SJSA1 (cell line): ENCODE results near the gene ABCB8. TPM values are rescaled to one million over a fixed set of nuclear protein-coding genes. Genes with fewer than 3 reads are reported as not detected.

Source experiments
- DNase-seq, 2 experiments: peaks; one replicate each; pipeline ENCODE4 v3.0.0-alpha.2; 2015 to 2020; ENCODE audit warnings: low spot score in 2 of 2, low read depth in 1 of 2
- H3K27ac ChIP-seq: fragments of 250-450 bp; sonication (Bioruptor Pico); 2 replicates; pipeline ENCODE4 v1.5.1; 2020; ENCODE audit warnings: mild to moderate bottlenecking, moderate library complexity
- H3K27me3 ChIP-seq: fragments of 250-450 bp; sonication (Bioruptor Pico); replicated peaks from 2 replicates; pipeline ENCODE4 v1.5.1; 2020; ENCODE audit warnings: mild to moderate bottlenecking, moderate library complexity
- H3K36me3 ChIP-seq: fragments of 250-450 bp; sonication (Bioruptor Pico); 2 replicates; pipeline ENCODE4 v1.5.1; 2020; ENCODE audit warnings: mild to moderate bottlenecking
- H3K4me1 ChIP-seq: fragments of 250-450 bp; sonication (Bioruptor Pico); replicated peaks from 2 replicates; pipeline ENCODE4 v1.6.1; 2021; ENCODE audit warnings: mild to moderate bottlenecking
- H3K4me3 ChIP-seq: fragments of 250-450 bp; sonication (Bioruptor Pico); 2 replicates; pipeline ENCODE4 v1.5.1; 2020; ENCODE audit warnings: mild to moderate bottlenecking
- H3K9me3 ChIP-seq: fragments of 250-450 bp; sonication (Bioruptor Pico); replicated peaks from 2 replicates; pipeline ENCODE4 v1.5.1; 2020; ENCODE audit warnings: mild to moderate bottlenecking
- total RNA-seq: library from RNA; depleted of rRNA; stranded (reverse); fragments of >200 nt; shearing (Covaris generic); gene quantifications from 2 replicates; pipeline ENCODE4 v1.2.3, GENCODE V29; 2014; rRNA removed

ABCB8 gene
- total RNA-seq, 1 experiment from 2014 or later = 24.6 TPM

GRCh38 chr7:151095123-151095797 lies 67.0 kb downstream of the ABCB8 start:
- Histone ChIP-seq H3K36me3 (no peaks in the 10 kb centered on the region), H3K9me3 (no peaks in the 10 kb centered on the region), H3K4me1 (0 out of 2 replicates have a peak, but pooled peaks cover 4% of the 10 kb centered on the region), H3K4me3 (no peak overlapping the region), H3K27ac (no peak overlapping the region), H3K27me3 (no peaks in the 10 kb centered on the region)
- no peak for DNase-seq

- Histone ChIP-seq H3K27ac (no peak overlapping the region), H3K4me3 (no peak overlapping the region), H3K27me3 (no peaks in the 10 kb centered on the region), H3K9me3 (no peaks in the 10 kb centered on the region), H3K4me1 (0 out of 2 replicates have a peak, but pooled peaks cover 4% of the 10 kb centered on the region), H3K36me3 (no peaks in the 10 kb centered on the region)
- no peak for DNase-seq
Observed at GRCh38 chr7:151095828-151096475, 67.7 kb downstream of the ABCB8 start.

Other genes starting within 250 kb of the ABCB8 start
- gene TMEM176B, start 228.1 kb upstream of the ABCB8 start, total RNA-seq = not detected in 2 replicates
- gene TMEM176A, start 227.7 kb upstream of the ABCB8 start, total RNA-seq = not detected in 2 replicates
- not detected in 2 replicates for gene AOC1, start 175.9 kb upstream of the ABCB8 start, total RNA-seq
- not detected in 2 replicates for gene KCNH2, start 50.1 kb upstream of the ABCB8 start, total RNA-seq
- gene NOS3, start 37.4 kb upstream of the ABCB8 start, total RNA-seq = not detected in 2 replicates
- not detected in 2 replicates for gene ATG9B, start 4.0 kb upstream of the ABCB8 start, total RNA-seq
- gene ASIC3, start 20.1 kb downstream of the ABCB8 start, total RNA-seq = not detected in 2 replicates
- 23.7 and 29.3 TPM in 2 replicates for gene CDK5, start 29.4 kb downstream of the ABCB8 start, total RNA-seq
- gene SLC4A2, start 31.1 kb downstream of the ABCB8 start, total RNA-seq = 95.5 and 100 TPM in 2 replicates
- gene FASTK, start 52.4 kb downstream of the ABCB8 start, total RNA-seq = 104 and 120 TPM in 2 replicates
- 32.5 and 34.5 TPM in 2 replicates for gene TMUB1, start 55.0 kb downstream of the ABCB8 start, total RNA-seq
- 19.9 and 36.6 TPM in 2 replicates for gene AGAP3, start 58.0 kb downstream of the ABCB8 start, total RNA-seq
- gene GBX1, start 139.2 kb downstream of the ABCB8 start, total RNA-seq = not detected in 2 replicates
- gene ASB10, start 158.8 kb downstream of the ABCB8 start, total RNA-seq = not detected in 2 replicates
- not detected in 2 replicates for gene H2BK1, start 182.0 kb downstream of the ABCB8 start, total RNA-seq
- 52.0 and 72.6 TPM in 2 replicates for gene ABCF2, start 198.8 kb downstream of the ABCB8 start, total RNA-seq
- 50.1 and 68.1 TPM in 2 replicates for gene CHPF2, start 204.0 kb downstream of the ABCB8 start, total RNA-seq
- 20.9 and 22.6 TPM in 2 replicates for gene SMARCD3, start 220.2 kb downstream of the ABCB8 start, total RNA-seq